ENCODE results near the gene KCNQ1OT1.
A peak's percentile ranks its signal among the peaks of the same experiment; 100 is the strongest.

The KCNQ1OT1 gene

DNA sequence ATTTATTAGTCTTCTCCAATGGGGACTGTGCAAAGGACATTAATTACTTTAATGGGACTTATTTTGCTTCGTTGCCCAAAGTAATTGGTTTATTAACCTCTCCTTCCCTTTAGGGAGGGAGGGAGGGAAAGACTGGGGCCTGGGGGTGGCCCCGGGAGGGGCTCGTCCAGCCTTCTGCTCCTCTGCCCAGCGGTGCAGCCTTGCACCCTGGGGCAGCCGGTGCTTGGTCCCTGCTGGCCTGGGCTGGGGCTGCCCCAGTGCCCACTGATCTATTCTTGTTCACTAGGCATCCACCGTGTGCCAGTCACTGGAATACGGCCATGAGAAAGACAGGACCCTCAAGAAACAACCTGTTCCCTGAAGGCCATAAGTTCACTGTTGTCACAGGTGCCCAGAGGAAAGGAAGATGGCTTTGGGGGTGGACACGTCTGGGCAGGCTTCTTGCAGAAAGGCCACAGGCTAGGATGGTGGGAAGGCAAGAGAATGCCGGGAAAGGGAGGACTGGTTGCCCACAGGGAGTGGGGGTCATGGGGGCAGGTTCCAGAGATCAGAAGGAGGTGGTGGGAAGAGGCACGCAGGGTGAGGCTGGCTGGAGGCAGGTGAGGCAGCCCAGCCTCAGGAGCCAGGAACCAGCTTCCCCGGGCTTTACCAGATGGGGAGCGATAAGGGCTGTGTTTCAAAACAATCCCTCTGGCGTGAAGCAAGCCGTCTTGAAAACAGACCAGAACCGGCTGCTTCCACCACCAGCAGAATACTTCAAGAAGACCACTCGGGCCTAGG lies 47.6 kb upstream of the KCNQ1OT1 start:
- no CpG with 5 or more reads among the region's 16 CpGs for WGBS, 2 donors (ENCODE audit: extremely low coverage in 2 of 2, insufficient read length in 2 of 2, insufficient replicate concordance in 1 of 2)
- H3K4me1 ChIP-seq (ENCODE audit: control insufficient read depth in 2 of 2, insufficient read depth in 1 of 2, low read depth in 1 of 2, low read length in 2 of 2), result peaks cover 0 to 10% of the 10 kb centered on the region in 2 donors
- H3K36me3 ChIP-seq (replicated peaks in 1 of 2; ENCODE audit: control insufficient read depth in 2 of 2, insufficient read depth in 2 of 2, low read length in 2 of 2), result no peaks in the 10 kb centered on the region
- no peak overlapping the region for H2AK5ac ChIP-seq (ENCODE audit: low read depth, low read length)
- H3K4me3 ChIP-seq (ENCODE audit: low read length in 2 of 2), result no peak overlapping the region
- H2BK5ac ChIP-seq (ENCODE audit: low read length), result peak overlapping the region; percentile 39
- no peak overlapping the region for H3K4ac ChIP-seq (ENCODE audit: low read length)
- H3K27ac ChIP-seq (replicated peaks; ENCODE audit: low read length), result no peak overlapping the region
- H3K9me3 ChIP-seq (replicated peaks in 1 of 2; ENCODE audit: control insufficient read depth in 2 of 2, insufficient read depth in 1 of 2, low read depth in 1 of 2, low read length in 2 of 2), result no peaks in the 10 kb centered on the region
- H3K18ac ChIP-seq (ENCODE audit: low read length), result no peak overlapping the region
- no peak overlapping the region for H4K91ac ChIP-seq (ENCODE audit: low read depth, low read length, poor library complexity)
- no peak overlapping the region for H2BK120ac ChIP-seq (ENCODE audit: low read depth, low read length)
- no peaks in the 10 kb centered on the region for H3K79me1 ChIP-seq (ENCODE audit: low read depth, low read length)
- H3K14ac ChIP-seq (ENCODE audit: low read length), result no peak overlapping the region
- H4K8ac ChIP-seq (ENCODE audit: low read depth, low read length), result no peak overlapping the region
- no peak overlapping the region for H3K4me2 ChIP-seq (ENCODE audit: insufficient read depth, low read length, poor library complexity, severe bottlenecking)
- H3K27me3 ChIP-seq (ENCODE audit: control insufficient read depth in 3 of 3, insufficient read depth in 3 of 3, low read depth in 1 of 3, low read length in 3 of 3), result peaks cover 0 to 52% (median 0%) of the 10 kb centered on the region in 3 experiments
- no peak overlapping the region for H2AFZ ChIP-seq (ENCODE audit: low read length)
- H3K9ac ChIP-seq (ENCODE audit: low read depth, low read length, poor library complexity), result no peak overlapping the region
- no peak overlapping the region for H2BK15ac ChIP-seq (ENCODE audit: low read length)
- DNase-seq (ENCODE audit: low spot score), result no peak
- H3K23ac ChIP-seq (ENCODE audit: low read depth, low read length, poor library complexity), result no peak overlapping the region
- H2BK12ac ChIP-seq (ENCODE audit: low read length), result no peak overlapping the region

- no peak for DNase-seq (ENCODE audit: low spot score)
Observed at GRCh38 chr11:2746401-2747247, 46.8 kb upstream of the KCNQ1OT1 start.

GRCh38 chr11:2745511-2745910 lies 45.7 kb upstream of the KCNQ1OT1 start:
- no peak overlapping the region for H2BK12ac ChIP-seq (ENCODE audit: low read length)
- no peak overlapping the region for H3K9ac ChIP-seq (ENCODE audit: low read depth, low read length, poor library complexity)
- H3K14ac ChIP-seq (ENCODE audit: low read length), result no peak overlapping the region
- no peak overlapping the region for H2BK15ac ChIP-seq (ENCODE audit: low read length)
- no peak overlapping the region for H3K4me2 ChIP-seq (ENCODE audit: insufficient read depth, low read length, poor library complexity, severe bottlenecking)
- H3K27ac ChIP-seq (replicated peaks; ENCODE audit: low read length), result no peak overlapping the region
- no peak overlapping the region for H2BK120ac ChIP-seq (ENCODE audit: low read depth, low read length)
- peak overlapping the region; percentile 36 for H2AK5ac ChIP-seq (ENCODE audit: low read depth, low read length)
- H3K9me3 ChIP-seq (replicated peaks in 1 of 2; ENCODE audit: control insufficient read depth in 2 of 2, insufficient read depth in 1 of 2, low read depth in 1 of 2, low read length in 2 of 2), result no peaks in the 10 kb centered on the region
- DNase-seq (ENCODE audit: low spot score), result no peak
- H3K79me1 ChIP-seq (ENCODE audit: low read depth, low read length), result no peaks in the 10 kb centered on the region
- no peak overlapping the region for H3K23ac ChIP-seq (ENCODE audit: low read depth, low read length, poor library complexity)
- no peaks in the 10 kb centered on the region for H3K36me3 ChIP-seq (replicated peaks in 1 of 2; ENCODE audit: control insufficient read depth in 2 of 2, insufficient read depth in 2 of 2, low read length in 2 of 2)
- no peak overlapping the region for H2BK5ac ChIP-seq (ENCODE audit: low read length)
- H3K18ac ChIP-seq (ENCODE audit: low read length), result no peak overlapping the region
- no peak overlapping the region for H2AFZ ChIP-seq (ENCODE audit: low read length)
- no peak overlapping the region for H4K91ac ChIP-seq (ENCODE audit: low read depth, low read length, poor library complexity)
- H3K4me1 ChIP-seq (ENCODE audit: control insufficient read depth in 2 of 2, insufficient read depth in 1 of 2, low read depth in 1 of 2, low read length in 2 of 2), result peaks cover 0 to 6% of the 10 kb centered on the region in 2 donors
- H3K4ac ChIP-seq (ENCODE audit: low read length), result no peak overlapping the region
- peaks cover 0 to 57% (median 0%) of the 10 kb centered on the region in 3 experiments for H3K27me3 ChIP-seq (ENCODE audit: control insufficient read depth in 3 of 3, insufficient read depth in 3 of 3, low read depth in 1 of 3, low read length in 3 of 3)
- no peak overlapping the region for H3K4me3 ChIP-seq (ENCODE audit: low read length in 2 of 2)
- H4K8ac ChIP-seq (ENCODE audit: low read depth, low read length), result no peak overlapping the region
- WGBS, 2 donors (ENCODE audit: extremely low coverage in 2 of 2, insufficient read length in 2 of 2, insufficient replicate concordance in 1 of 2), result no CpG with 5 or more reads among the region's 14 CpGs

More at GRCh38 chr11:2746401-2747247, 46.8 kb upstream of the KCNQ1OT1 start:
- no peak overlapping the region for H3K14ac ChIP-seq (ENCODE audit: low read length)
- H2BK15ac ChIP-seq (ENCODE audit: low read length), result no peak overlapping the region
- peaks cover 0 to 10% of the 10 kb centered on the region in 2 donors for H3K4me1 ChIP-seq (ENCODE audit: control insufficient read depth in 2 of 2, insufficient read depth in 1 of 2, low read depth in 1 of 2, low read length in 2 of 2)
- H2BK120ac ChIP-seq (ENCODE audit: low read depth, low read length), result no peak overlapping the region
- H3K23ac ChIP-seq (ENCODE audit: low read depth, low read length, poor library complexity), result no peak overlapping the region
- no peak overlapping the region for H4K91ac ChIP-seq (ENCODE audit: low read depth, low read length, poor library complexity)
- H3K4me2 ChIP-seq (ENCODE audit: insufficient read depth, low read length, poor library complexity, severe bottlenecking), result no peak overlapping the region
- no peak overlapping the region for H3K4ac ChIP-seq (ENCODE audit: low read length)
- peak overlapping the region; percentile 61 for H3K9ac ChIP-seq (ENCODE audit: low read depth, low read length, poor library complexity)
- peaks cover 0 to 57% (median 0%) of the 10 kb centered on the region in 3 experiments for H3K27me3 ChIP-seq (ENCODE audit: control insufficient read depth in 3 of 3, insufficient read depth in 3 of 3, low read depth in 1 of 3, low read length in 3 of 3)
- H3K79me1 ChIP-seq (ENCODE audit: low read depth, low read length), result no peaks in the 10 kb centered on the region
- no peak overlapping the region for H4K8ac ChIP-seq (ENCODE audit: low read depth, low read length)
- H2BK12ac ChIP-seq (ENCODE audit: low read length), result no peak overlapping the region
- peak overlapping the region; percentile 81 for H3K18ac ChIP-seq (ENCODE audit: low read length)
- H2BK5ac ChIP-seq (ENCODE audit: low read length), result peak overlapping the region; percentile 70
- H2AFZ ChIP-seq (ENCODE audit: low read length), result no peak overlapping the region
- no peaks in the 10 kb centered on the region for H3K9me3 ChIP-seq (replicated peaks in 1 of 2; ENCODE audit: control insufficient read depth in 2 of 2, insufficient read depth in 1 of 2, low read depth in 1 of 2, low read length in 2 of 2)
- H3K27ac ChIP-seq (replicated peaks; ENCODE audit: low read length), result no peak overlapping the region
- no CpG with 5 or more reads among the region's 24 CpGs for WGBS, 2 donors (ENCODE audit: extremely low coverage in 2 of 2, insufficient read length in 2 of 2, insufficient replicate concordance in 1 of 2)
- H2AK5ac ChIP-seq (ENCODE audit: low read depth, low read length), result peak overlapping the region; percentile 58
- H3K4me3 ChIP-seq (ENCODE audit: low read length in 2 of 2), result no peak overlapping the region
- no peaks in the 10 kb centered on the region for H3K36me3 ChIP-seq (replicated peaks in 1 of 2; ENCODE audit: control insufficient read depth in 2 of 2, insufficient read depth in 2 of 2, low read length in 2 of 2)

DNA sequence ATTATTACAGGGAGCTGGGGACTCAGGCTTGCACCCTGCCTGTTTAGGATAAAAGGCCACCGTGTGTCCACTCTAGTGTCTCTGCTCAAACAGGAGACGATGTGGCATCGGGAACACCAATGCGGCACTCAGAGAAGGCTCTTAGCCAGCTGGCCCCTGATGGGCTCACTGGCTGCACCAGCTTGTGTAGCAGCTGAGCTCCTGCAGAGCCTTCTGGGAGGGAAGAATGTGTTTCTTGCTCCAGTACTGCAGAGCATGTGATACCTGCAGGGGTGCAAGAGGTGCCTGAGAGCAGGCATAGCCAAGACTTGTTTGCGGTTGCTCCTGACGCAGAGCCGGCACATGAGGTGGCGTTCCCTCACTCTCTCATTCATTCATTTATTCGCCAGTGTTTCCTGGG lies 44.4 kb upstream of the KCNQ1OT1 start:
- H3K4me1 ChIP-seq (ENCODE audit: control insufficient read depth in 2 of 2, insufficient read depth in 1 of 2, low read depth in 1 of 2, low read length in 2 of 2), result peaks cover 0 to 1% of the 10 kb centered on the region in 2 donors
- H3K27ac ChIP-seq (replicated peaks; ENCODE audit: low read length), result no peak overlapping the region
- H4K8ac ChIP-seq (ENCODE audit: low read depth, low read length), result no peak overlapping the region
- H2BK12ac ChIP-seq (ENCODE audit: low read length), result no peak overlapping the region
- no peak overlapping the region for H4K91ac ChIP-seq (ENCODE audit: low read depth, low read length, poor library complexity)
- no peaks in the 10 kb centered on the region for H3K9me3 ChIP-seq (replicated peaks in 1 of 2; ENCODE audit: control insufficient read depth in 2 of 2, insufficient read depth in 1 of 2, low read depth in 1 of 2, low read length in 2 of 2)
- H3K4me2 ChIP-seq (ENCODE audit: insufficient read depth, low read length, poor library complexity, severe bottlenecking), result no peak overlapping the region
- no peak overlapping the region for H2BK120ac ChIP-seq (ENCODE audit: low read depth, low read length)
- H3K79me1 ChIP-seq (ENCODE audit: low read depth, low read length), result no peaks in the 10 kb centered on the region
- H3K4ac ChIP-seq (ENCODE audit: low read length), result no peak overlapping the region
- H2AFZ ChIP-seq (ENCODE audit: low read length), result no peak overlapping the region
- no peak overlapping the region for H3K4me3 ChIP-seq (ENCODE audit: low read length in 2 of 2)
- H3K27me3 ChIP-seq (ENCODE audit: control insufficient read depth in 3 of 3, insufficient read depth in 3 of 3, low read depth in 1 of 3, low read length in 3 of 3), result peaks cover 0 to 53% (median 0%) of the 10 kb centered on the region in 3 experiments
- H3K14ac ChIP-seq (ENCODE audit: low read length), result no peak overlapping the region
- H2BK15ac ChIP-seq (ENCODE audit: low read length), result no peak overlapping the region
- no CpG with 5 or more reads among the region's 9 CpGs for WGBS, 2 donors (ENCODE audit: extremely low coverage in 2 of 2, insufficient read length in 2 of 2, insufficient replicate concordance in 1 of 2)
- DNase-seq (ENCODE audit: low spot score), result no peak
- H3K36me3 ChIP-seq (replicated peaks in 1 of 2; ENCODE audit: control insufficient read depth in 2 of 2, insufficient read depth in 2 of 2, low read length in 2 of 2), result no peaks in the 10 kb centered on the region
- no peak overlapping the region for H2BK5ac ChIP-seq (ENCODE audit: low read length)
- no peak overlapping the region for H2AK5ac ChIP-seq (ENCODE audit: low read depth, low read length)
- no peak overlapping the region for H3K18ac ChIP-seq (ENCODE audit: low read length)
- no peak overlapping the region for H3K9ac ChIP-seq (ENCODE audit: low read depth, low read length, poor library complexity)
- H3K23ac ChIP-seq (ENCODE audit: low read depth, low read length, poor library complexity), result no peak overlapping the region

Data from neuronal stem cell (in vitro differentiated cells).